ENCODE measurements around the gene CACNA1S.

CACNA1S gene

GRCh38 chr1:201007481-201007880 lies 104.7 kb downstream of the CACNA1S start:
- no peak for DNase-seq

- peak; percentile 84 for DNase-seq
These were observed 105.8 kb downstream of the CACNA1S start for GRCh38 chr1:201006450-201006849.

- DNase-seq, result no peak
These were observed 107.5 kb downstream of the CACNA1S start for GRCh38 chr1:201004732-201005131.

- no peak for DNase-seq
These were observed 108.1 kb downstream of the CACNA1S start for GRCh38 chr1:201004154-201004553.

GRCh38 chr1:201002510-201002909 lies 109.7 kb downstream of the CACNA1S start:
- no peak for DNase-seq

- peak; percentile 62 for DNase-seq
These were observed 110.3 kb downstream of the CACNA1S start for GRCh38 chr1:201001962-201002361.

- DNase-seq, result no peak
These were observed 111.8 kb downstream of the CACNA1S start for GRCh38 chr1:201000391-201000790.

GRCh38 chr1:200999667-201000066 lies 112.6 kb downstream of the CACNA1S start:
- DNase-seq, result no peak

- no peak for DNase-seq
These were observed 113.9 kb downstream of the CACNA1S start for GRCh38 chr1:200998323-200998722.

- DNase-seq, result peak; percentile 41
These were observed 119.7 kb downstream of the CACNA1S start for GRCh38 chr1:200992382-200993048.

GRCh38 chr1:200991097-200991614 lies 121.1 kb downstream of the CACNA1S start:
- DNase-seq, result no peak

- no peak for DNase-seq
These were observed 122.1 kb downstream of the CACNA1S start for GRCh38 chr1:200990114-200990513.

Measured in DMS53 (cell line).